GM12892 (cell line): ENCODE data around the gene SPATA16.

Source experiments
- DNase-seq: peaks from one replicate; pipeline ENCODE4 v3.0.0; 2011; ENCODE audit not compliant: insufficient read length
- FAIRE-seq: peaks from 2 replicates; lab custom pipeline; 2011; peaks lifted over from hg19 to GRCh38; lab: Jason Lieb, UNC
- POLR2A ChIP-seq: IDR thresholded peaks from 2 replicates; pipeline ENCODE4 v1.6.1; 2011; ENCODE audit warnings: low read depth, low read length, control low read depth
- POLR2AphosphoS5 ChIP-seq: IDR thresholded peaks from 2 replicates; pipeline ENCODE4 v1.6.1; 2011; ENCODE audit warnings: low read depth, low read length, control low read depth
- TAF1 ChIP-seq: IDR thresholded peaks from 2 replicates; pipeline ENCODE4 v1.6.1; 2011; ENCODE audit warnings: low read depth, mild to moderate bottlenecking, control low read depth, low read length, borderline replicate concordance

The SPATA16 gene

DNA sequence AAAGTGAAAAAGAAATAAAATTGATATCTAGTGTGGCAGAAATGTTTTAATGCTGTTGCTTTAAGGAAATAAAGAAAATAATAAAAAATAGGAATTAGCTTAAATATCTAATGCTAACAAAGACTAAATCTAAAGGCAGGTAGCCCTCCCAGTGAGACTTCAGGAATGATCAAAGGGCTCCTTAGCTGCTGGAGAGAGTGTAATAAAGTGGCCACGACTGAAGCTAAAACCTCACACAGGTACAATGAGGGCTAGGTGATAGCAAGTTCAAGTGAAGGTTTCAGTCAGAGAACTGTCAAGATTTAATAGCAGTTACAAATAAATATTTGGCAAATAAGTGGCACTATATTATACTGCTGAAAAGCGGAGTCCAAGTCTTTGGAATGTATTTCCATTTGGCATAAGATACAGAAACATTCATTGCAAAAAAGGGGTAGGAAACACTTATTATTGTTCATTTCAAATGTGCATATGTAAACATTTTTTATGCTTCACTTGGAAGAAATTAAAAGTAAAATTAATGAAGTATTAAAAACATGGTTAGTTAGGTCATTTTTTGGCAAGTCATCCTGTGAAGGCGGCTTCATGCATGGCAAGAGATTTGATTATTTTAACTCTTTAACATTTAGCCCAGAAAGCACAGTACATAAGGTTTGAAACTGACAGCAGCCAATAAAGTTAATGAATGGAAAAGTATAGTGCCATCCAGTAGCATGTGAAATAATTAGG, 222.3 kb downstream of the SPATA16 start:
- no peak for TF ChIP-seq POLR2A
- TF ChIP-seq POLR2AphosphoS5 = no peak
- no peak for TF ChIP-seq TAF1
- FAIRE-seq = no peak
- no peak for DNase-seq

DNA sequence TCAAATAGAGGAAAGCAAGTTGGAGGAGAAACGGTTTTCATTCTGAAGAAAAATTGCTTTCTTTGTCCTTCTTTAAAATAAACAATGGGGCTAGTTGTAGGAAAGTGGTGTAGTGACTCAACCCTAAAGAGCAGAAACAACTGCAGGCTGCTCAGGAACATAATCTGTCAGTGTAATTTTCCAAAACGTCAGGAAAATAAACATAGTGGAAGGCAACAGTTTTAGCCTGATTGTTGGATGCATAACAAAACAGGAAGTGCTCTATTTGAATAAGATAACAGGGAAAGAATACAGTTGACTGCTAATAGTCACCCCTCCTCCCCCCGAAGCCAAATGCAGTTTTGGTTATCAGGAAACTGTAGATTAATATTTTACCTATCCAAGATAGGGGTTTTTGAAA, 222.9 kb downstream of the SPATA16 start:
- DNase-seq (no peak), FAIRE-seq (no peak)
- no peak for TF ChIP-seq POLR2AphosphoS5

GRCh38 chr3:172915911-172916514, 225.0 kb downstream of the SPATA16 start:
- FAIRE-seq = no peak
- TF ChIP-seq TAF1 (no peak), POLR2A (no peak), POLR2AphosphoS5 (no peak)
- no peak for DNase-seq

DNA sequence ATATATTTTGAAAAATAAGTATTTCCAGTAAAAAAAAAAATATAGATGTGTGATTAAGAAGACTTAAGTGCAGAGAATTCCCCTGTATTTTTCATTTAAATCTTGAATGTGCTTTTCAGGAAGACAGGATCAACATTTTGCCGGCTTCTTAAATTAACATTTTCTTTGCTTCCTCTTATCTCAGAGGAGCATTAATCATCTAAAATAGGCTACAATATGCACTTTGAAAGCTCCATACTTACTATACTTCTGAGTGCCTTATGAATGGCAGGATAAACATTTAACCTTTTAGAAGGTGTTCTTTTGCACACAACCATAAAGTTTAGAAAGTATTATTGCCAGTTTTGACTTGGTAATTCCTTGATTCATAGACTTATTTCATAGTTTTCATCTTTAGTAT, 226.2 kb downstream of the SPATA16 start:
- FAIRE-seq = no peak
- TF ChIP-seq TAF1 (no peak), POLR2A (no peak), POLR2AphosphoS5 (no peak)
- DNase-seq = no peak

GRCh38 chr3:172913911-172914655, 227.0 kb downstream of the SPATA16 start:
- DNase-seq (no peak), FAIRE-seq (no peak)
- TF ChIP-seq POLR2AphosphoS5 = no peak
- TF ChIP-seq POLR2A = no peak
- TF ChIP-seq TAF1 = no peak

GRCh38 chr3:172911142-172911541, 229.9 kb downstream of the SPATA16 start:
- FAIRE-seq (no peak), DNase-seq (no peak)
- TF ChIP-seq POLR2AphosphoS5 = no peak
- TF ChIP-seq POLR2A = no peak

GRCh38 chr3:172908771-172909270, 232.2 kb downstream of the SPATA16 start:
- no peak for FAIRE-seq
- TF ChIP-seq TAF1 (no peak), POLR2A (no peak)

DNA sequence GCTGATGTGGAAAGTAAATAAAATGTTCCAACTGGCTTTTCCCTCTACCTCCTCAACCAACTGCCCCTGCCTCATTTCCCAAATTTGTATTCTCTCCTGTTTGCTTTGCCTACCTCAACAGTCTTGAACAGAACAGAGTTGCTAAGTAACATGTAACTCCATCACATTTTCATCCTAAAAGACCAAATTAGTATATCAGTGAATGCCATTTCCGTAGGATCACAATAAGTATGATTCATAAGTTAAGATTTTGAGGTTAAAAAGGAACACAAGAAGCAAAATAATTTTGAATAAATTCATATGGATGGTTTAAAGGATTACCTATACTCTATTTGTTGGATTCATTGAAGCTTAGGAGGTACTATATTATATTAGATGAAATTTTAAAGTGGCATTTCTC, 235.6 kb downstream of the SPATA16 start:
- TF ChIP-seq TAF1 (no peak), POLR2AphosphoS5 (no peak), POLR2A (no peak)
- no peak for FAIRE-seq
- no peak for DNase-seq

More at GRCh38 chr3:172908771-172909270, 232.2 kb downstream of the SPATA16 start:
- DNase-seq = no peak

DNA sequence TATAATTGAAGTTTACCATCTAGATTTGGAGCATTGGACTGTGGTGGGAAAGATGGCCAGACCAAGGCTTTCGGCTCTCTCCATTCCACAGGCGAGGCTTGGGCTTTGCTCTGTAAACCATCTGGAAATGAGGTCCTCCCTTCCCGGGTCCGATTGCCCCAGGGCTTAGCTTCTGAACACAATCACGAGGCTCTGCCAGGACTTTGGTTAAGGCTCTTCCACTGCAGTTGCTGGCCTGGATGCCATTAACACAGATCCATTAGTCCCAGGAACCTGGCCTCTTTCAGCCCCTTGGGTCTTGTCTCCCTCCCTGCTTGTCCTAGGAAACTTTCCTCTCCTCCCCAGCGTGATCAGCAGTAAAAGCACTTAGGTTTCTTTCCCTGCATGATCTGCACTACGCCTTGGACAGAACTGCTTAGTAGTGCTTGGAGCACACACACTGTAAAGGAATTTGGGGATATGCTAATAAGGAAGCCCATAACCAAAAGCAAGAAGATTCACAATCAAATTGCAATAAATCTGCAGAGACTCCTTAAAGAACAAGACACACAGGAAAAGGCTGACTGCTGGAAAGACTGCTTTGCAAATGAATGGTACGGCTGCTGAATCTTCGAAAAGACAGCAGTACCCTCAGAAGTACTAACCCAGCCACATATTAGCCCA, 236.2 kb downstream of the SPATA16 start:
- FAIRE-seq = no peak
- no peak for DNase-seq
- TF ChIP-seq POLR2AphosphoS5 = no peak
- TF ChIP-seq POLR2A = no peak
- TF ChIP-seq TAF1 = no peak

DNA sequence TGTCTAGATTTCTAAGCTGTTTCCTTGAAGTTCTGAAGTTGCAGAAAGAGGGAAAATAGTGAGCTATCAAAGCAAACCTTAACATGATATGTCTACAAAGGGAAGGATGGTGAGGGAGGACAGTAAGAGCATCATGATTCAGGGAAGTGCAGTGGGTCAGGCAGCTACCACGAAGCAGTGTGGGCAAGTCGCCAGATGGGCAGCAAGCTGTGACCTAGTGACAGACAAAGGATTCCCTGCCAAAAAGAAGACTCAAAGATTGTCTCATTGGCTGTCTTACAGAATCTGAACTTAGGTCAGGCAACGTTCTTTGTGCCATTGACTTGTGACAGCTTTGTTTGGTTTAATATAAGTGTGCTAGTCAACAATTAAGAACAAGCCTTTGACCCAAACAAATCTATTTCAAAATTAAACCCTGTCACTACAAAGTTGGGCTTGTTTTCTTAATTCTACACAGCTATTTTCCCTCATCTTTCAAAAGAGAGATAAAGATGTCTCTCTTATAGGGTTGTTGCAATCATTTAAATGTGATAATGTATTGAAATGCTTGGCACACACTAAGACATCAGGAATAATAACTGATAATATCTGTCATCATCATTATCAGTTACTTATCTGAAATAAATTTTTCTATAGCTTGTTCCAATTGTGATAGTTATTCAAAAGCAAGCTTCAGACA, 237.3 kb downstream of the SPATA16 start:
- no peak for DNase-seq
- FAIRE-seq = no peak
- TF ChIP-seq POLR2AphosphoS5 (no peak), POLR2A (no peak), TAF1 (no peak)

DNA sequence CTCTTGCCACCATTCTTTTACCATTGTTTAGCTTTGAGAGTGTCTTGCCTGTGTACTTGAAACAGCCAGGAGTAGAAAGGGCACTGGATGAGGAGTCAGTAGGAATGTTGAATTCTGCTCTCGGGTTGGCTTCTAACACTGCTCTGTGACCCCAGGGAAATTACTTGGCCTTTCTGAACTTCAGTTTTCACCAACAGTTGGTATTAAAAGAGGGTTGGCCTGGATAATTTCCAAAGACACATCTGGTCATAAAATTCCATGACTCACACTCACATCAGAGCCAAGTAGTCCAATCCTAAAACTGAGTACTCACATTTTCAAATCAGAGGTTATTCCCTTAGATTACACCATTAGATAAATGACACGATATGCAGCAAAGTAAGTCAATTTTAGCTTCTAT, 248.9 kb downstream of the SPATA16 start:
- FAIRE-seq (no peak), DNase-seq (no peak)
- no peak for TF ChIP-seq TAF1
- no peak for TF ChIP-seq POLR2AphosphoS5
- TF ChIP-seq POLR2A = no peak
